H1 (cell line): ENCODE measurements around the gene PNPLA1. TPM values are rescaled to one million over a fixed set of nuclear protein-coding genes. Genes with fewer than 3 reads are reported as not detected.
A peak's percentile ranks its signal among the peaks of the same experiment; 100 is the strongest.

Experiments
- CTCF ChIA-PET: fragments of 300-600 bp; sonication (Branson Sonifier 250); formaldehyde crosslinking; loops from one replicate; lab custom pipeline; 2021; ENCODE audit not compliant: partially characterized antibody; lab: Charles Lee
- POLR2A ChIA-PET: fragments of 300-600 bp; sonication (Branson Sonifier 250); formaldehyde crosslinking; loops from one replicate; lab custom pipeline; 2021; ENCODE audit warnings: inconsistent platforms; ENCODE audit not compliant: partially characterized antibody; lab: Charles Lee
- DNase-seq, 2 experiments: peaks; one replicate each; pipeline versions ENCODE4 v3.0.0 to v3.0.0-alpha.2; 2010 to 2022; ENCODE audit warnings: low spot score in 2 of 2, low read depth in 1 of 2, mixed read lengths in 1 of 2
- FAIRE-seq: peaks from 2 replicates; lab custom pipeline; 2011; peaks lifted over from hg19 to GRCh38; lab: Jason Lieb, UNC
- H2AFZ ChIP-seq: 2 replicates; pipeline ENCODE4 v1.8.1; 2012; ENCODE audit warnings: low read length, inconsistent platforms
- H2AK5ac ChIP-seq: 2 replicates; pipeline ENCODE4 v1.6.1; 2013; ENCODE audit warnings: low read depth, low read length
- H2BK120ac ChIP-seq: replicated peaks from 2 replicates; pipeline ENCODE3; 2013; ENCODE audit warnings: low read depth, low read length, inconsistent platforms
- H2BK12ac ChIP-seq: 2 replicates; pipeline ENCODE4 v1.6.1; 2013; ENCODE audit warnings: low read depth, low read length
- H2BK15ac ChIP-seq: 2 replicates; pipeline ENCODE4 v1.6.1; 2013; ENCODE audit warnings: low read length
- H2BK20ac ChIP-seq: 2 replicates; pipeline ENCODE4 v1.6.1; 2013; ENCODE audit warnings: low read length
- H2BK5ac ChIP-seq: 2 replicates; pipeline ENCODE4 v1.6.1; 2013; ENCODE audit warnings: low read depth, low read length
- H3K14ac ChIP-seq: 2 replicates; pipeline ENCODE4 v1.6.1; 2013; ENCODE audit warnings: inconsistent platforms; ENCODE audit not compliant: insufficient read length
- H3K18ac ChIP-seq: 2 replicates; pipeline ENCODE4 v1.6.1; 2013; ENCODE audit warnings: low read length; ENCODE audit errors: extremely low read depth
- H3K23ac ChIP-seq: 2 replicates; pipeline ENCODE4 v1.6.1; 2013; ENCODE audit warnings: inconsistent platforms; ENCODE audit not compliant: insufficient read length
- H3K23me2 ChIP-seq: 2 replicates; pipeline ENCODE4 v1.6.1; 2013; ENCODE audit warnings: low read depth, low read length
- H3K27ac ChIP-seq: 2 replicates; pipeline ENCODE4 v1.6.1; 2011; ENCODE audit warnings: low read depth, low read length, inconsistent platforms
- H3K27me3 ChIP-seq, 4 experiments: replicated peaks in 1 of 4; 1 replicate in 1 of 4; 2 replicates in 3 of 4; pipeline versions ENCODE4 v1.6.1 to v1.8.1; 2011 to 2013; ENCODE audit warnings: low read length in 3 of 4, mild to moderate bottlenecking in 3 of 4, inconsistent platforms in 2 of 4, mixed read lengths in 2 of 4, moderate library complexity in 1 of 4; ENCODE audit not compliant: control insufficient read depth in 3 of 4, insufficient read depth in 3 of 4; ENCODE audit errors: extremely low read depth in 1 of 4
- H3K36me3 ChIP-seq, 4 experiments: 2 replicates each; pipeline versions ENCODE4 v1.6.1 to v1.8.1; 2011 to 2013; ENCODE audit warnings: mild to moderate bottlenecking in 4 of 4, low read length in 3 of 4, moderate library complexity in 2 of 4, control low read depth in 1 of 4, inconsistent platforms in 1 of 4; ENCODE audit not compliant: insufficient read depth in 4 of 4, control insufficient read depth in 2 of 4
- H3K4ac ChIP-seq: replicated peaks from 2 replicates; pipeline ENCODE3; 2013; ENCODE audit warnings: low read length, low read depth, mixed read lengths, inconsistent platforms; ENCODE audit not compliant: insufficient read length
- H3K4me1 ChIP-seq, 4 experiments: replicated peaks in 1 of 4; 1 replicate in 1 of 4; 2 replicates in 3 of 4; pipeline versions ENCODE4 v1.6.1 to v1.8.1; 2011 to 2013; ENCODE audit warnings: low read length in 3 of 4, inconsistent platforms in 2 of 4, mixed read lengths in 1 of 4; ENCODE audit not compliant: insufficient read depth in 4 of 4, control insufficient read depth in 3 of 4
- H3K4me2 ChIP-seq, 2 experiments: 2 replicates each; pipeline versions ENCODE4 v1.6.1 to v1.8.1; 2011 to 2013; ENCODE audit warnings: low read depth in 2 of 2, low read length in 2 of 2, control low read depth in 1 of 2, inconsistent platforms in 1 of 2, mild to moderate bottlenecking in 1 of 2; ENCODE audit not compliant: insufficient read depth in 1 of 2
- H3K4me3 ChIP-seq, 4 experiments: fragments of 200-600, 300-600 bp in 1 of 4; sonication (generic), shearing (Covaris generic), sonication (Bioruptor Twin) in 1 of 4; 2 replicates each; pipeline versions ENCODE4 v1.5.1 to v1.8.1; 2011 to 2016; ENCODE audit warnings: low read length in 4 of 4, low read depth in 3 of 4, control low read depth in 2 of 4, inconsistent platforms in 2 of 4, mild to moderate bottlenecking in 2 of 4, mixed read lengths in 1 of 4, moderate library complexity in 1 of 4; ENCODE audit not compliant: insufficient read depth in 2 of 4; ENCODE audit errors: extremely low read depth in 1 of 4
- H3K56ac ChIP-seq: replicated peaks from 2 replicates; pipeline ENCODE3; 2013; ENCODE audit warnings: low read depth, mild to moderate bottlenecking, mixed read lengths, low read length, inconsistent platforms; ENCODE audit not compliant: insufficient read length
- H3K79me1 ChIP-seq: 2 replicates; pipeline ENCODE4 v1.6.1; 2013; ENCODE audit warnings: low read depth, low read length, control low read depth
- H3K79me2 ChIP-seq, 2 experiments: 2 replicates each; pipeline versions ENCODE4 v1.6.1 to v1.8.1; 2012 to 2013; ENCODE audit warnings: low read length in 2 of 2, mild to moderate bottlenecking in 2 of 2, inconsistent platforms in 1 of 2; ENCODE audit not compliant: insufficient read depth in 2 of 2, control insufficient read depth in 1 of 2
- H3K9ac ChIP-seq, 4 experiments: replicated peaks in 1 of 4; 1 replicate in 1 of 4; 2 replicates in 3 of 4; pipeline versions ENCODE4 v1.6.1 to v1.8.1; 2011 to 2013; ENCODE audit warnings: low read depth in 3 of 4, low read length in 3 of 4, control low read depth in 2 of 4, mild to moderate bottlenecking in 2 of 4, moderate library complexity in 2 of 4, inconsistent platforms in 1 of 4; ENCODE audit errors: extremely low read depth in 1 of 4
- H3K9me3 ChIP-seq, 2 experiments: 2 replicates each; pipeline versions ENCODE4 v1.6.1 to v1.8.1; 2012 to 2013; ENCODE audit warnings: mild to moderate bottlenecking in 2 of 2, moderate library complexity in 2 of 2, control low read depth in 1 of 2, inconsistent platforms in 1 of 2, low read depth in 1 of 2, low read length in 1 of 2, mixed read lengths in 1 of 2; ENCODE audit not compliant: insufficient read depth in 2 of 2
- H4K20me1 ChIP-seq, 2 experiments: replicated peaks in 1 of 2; 2 replicates each; pipeline versions ENCODE3 to v1.8.1; 2011 to 2013; ENCODE audit warnings: inconsistent platforms in 2 of 2, low read length in 2 of 2, mild to moderate bottlenecking in 1 of 2; ENCODE audit not compliant: insufficient read depth in 2 of 2, control insufficient read depth in 1 of 2
- H4K5ac ChIP-seq: 2 replicates; pipeline ENCODE4 v1.6.1; 2013; ENCODE audit warnings: low read length, low read depth, mixed read lengths, inconsistent platforms; ENCODE audit not compliant: insufficient read length
- H4K8ac ChIP-seq: 2 replicates; pipeline ENCODE4 v1.8.0; 2013; ENCODE audit warnings: mild to moderate bottlenecking, moderate library complexity, low read length, inconsistent platforms; ENCODE audit not compliant: insufficient read depth; ENCODE audit errors: extremely low read depth
- H4K91ac ChIP-seq: replicated peaks from 2 replicates; pipeline ENCODE3; 2013; ENCODE audit warnings: low read length, mixed read lengths, inconsistent platforms; ENCODE audit not compliant: insufficient read length
- E2F6 ChIP-seq: IDR thresholded peaks from 2 replicates; pipeline ENCODE4 v1.6.1; 2012; ENCODE audit warnings: inconsistent platforms
- WGBS, 2 experiments: shearing (Covaris generic) in 1 of 2; methylation state at CpG; one replicate each; pipeline versions ENCODE4 v1.1.6 to v1.1.7; 2013 to 2015; ENCODE audit warnings: low lambda C conversion rate in 2 of 2, mixed read lengths in 2 of 2, inconsistent platforms in 1 of 2, low coverage in 1 of 2, missing lambda C conversion rate in 1 of 2; ENCODE audit not compliant: insufficient replicate concordance in 2 of 2, insufficient coverage in 1 of 2, insufficient read length in 1 of 2; ENCODE audit errors: extremely low coverage in 1 of 2, missing lambda C conversion rate in 1 of 2; 5-methylcytosine and 5-hydroxymethylcytosine counted together
- polyA plus RNA-seq, 7 experiments: library from polyadenylated mRNA; depleted of rRNA in 3 of 7; stranded (reverse) in 5 of 7; unstranded in 2 of 7; fragments of >200 nt in 5 of 7; fragments of 200-250 nt in 2 of 7; gene quantifications; 1 replicate in 5 of 7; 2 replicates in 1 of 7; 4 replicates in 1 of 7; pipeline versions ENCODE4 v1.2.1 to v1.2.3, GENCODE V29; 2011 to 2013; ENCODE audit warnings: missing spikeins in 2 of 7, mixed read lengths in 2 of 7
- total RNA-seq: library from RNA; stranded (reverse); fragmentation: NEBNext Ultra II Directional; extraction: Animal tissue kit (Norgen Biotek cat#: 25700); gene quantifications from 2 replicates; pipeline ENCODE4 v1.2.1, GENCODE V29; 2021

PNPLA1 gene
- total and polyA plus RNA-seq, 2 of the 8 experiments (the other 6 are each of a cell fraction or from before 2014, with no cell fraction given) = not detected

DNA sequence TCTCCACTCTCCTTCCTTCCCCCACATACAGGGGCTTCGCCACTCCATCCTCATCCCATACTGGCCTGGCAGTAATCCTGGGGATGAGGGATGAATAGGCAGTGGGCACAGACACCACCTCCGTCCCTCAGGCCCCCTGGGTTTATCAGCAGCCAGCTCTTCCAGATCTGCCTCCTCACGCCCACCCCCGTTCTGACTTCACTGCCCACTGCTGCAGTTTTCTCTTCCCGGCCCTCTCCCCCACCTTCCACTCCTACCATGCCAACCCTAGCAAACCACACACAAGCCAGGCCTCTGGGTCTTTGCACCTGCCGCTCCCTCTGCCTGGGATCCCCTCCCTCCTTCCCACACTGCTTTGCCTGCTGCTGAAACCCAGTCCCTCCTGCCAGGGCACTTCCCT lies 22.3 kb downstream of the PNPLA1 start:
- WGBS, 2 experiments = 75% methylated on average over 6 of the region's 6 CpGs; no CpG with 5 or more reads in 1 of the 2 experiments
- Histone ChIP-seq H2AFZ (no peak overlapping the region), H3K4me2 (no peak overlapping the region), H3K56ac (no peak overlapping the region), H3K79me2 (no peaks in the 10 kb centered on the region), H2BK120ac (no peak overlapping the region), H3K4me3 (no peak overlapping the region), H2BK15ac (no peak overlapping the region), H3K27ac (no peak overlapping the region), H3K79me1 (no peaks in the 10 kb centered on the region), H4K91ac (no peak overlapping the region), H2BK12ac (no peak overlapping the region), H3K27me3 (no peaks in the 10 kb centered on the region), H4K20me1 (no peaks in the 10 kb centered on the region), H3K18ac (no peak overlapping the region), H3K9me3 (no peaks in the 10 kb centered on the region), H2AK5ac (no peak overlapping the region)
- no peak for DNase-seq
- CTCF ChIA-PET = interaction anchor here (1.4 to 8.7 kb wide), 3 partner anchors 11 to 49 kb away, joined by 3 to 93 read pairs (median 3); no protein-coding TSS in a partner anchor
- TF ChIP-seq E2F6 = no peak
- TF ChIP-seq, all 59 proteins: peak for 0
- no peak overlapping the region for H3K4ac ChIP-seq
- H3K36me3 ChIP-seq = no peaks in the 10 kb centered on the region
- no peak overlapping the region for H3K23ac ChIP-seq
- no peak overlapping the region for H4K8ac ChIP-seq
- peak overlapping the region; percentile 5; the same call in 1 of the 2 replicates for H2BK5ac ChIP-seq
- H3K14ac ChIP-seq = no peak overlapping the region
- no peak overlapping the region for H2BK20ac ChIP-seq
- H4K5ac ChIP-seq = no peak overlapping the region
- no peaks in the 10 kb centered on the region for H3K23me2 ChIP-seq
- no peak for FAIRE-seq
- H3K4me1 ChIP-seq = peaks cover 2 to 5% (median 3%) of the 10 kb centered on the region in 4 experiments; a peak in 6 of 7 replicates
- H3K9ac ChIP-seq = no peak overlapping the region
- POLR2A ChIA-PET = interaction anchor here (1.3 kb wide), 1 partner anchor 25 kb away, joined by 3 read pairs; no protein-coding TSS in a partner anchor
